Neural cell (in vitro differentiated cells): ENCODE data around the gene SLC6A17. TPM values are rescaled to one million over a fixed set of nuclear protein-coding genes. Genes with fewer than 3 reads are reported as not detected.

Experiments
- H2AFZ ChIP-seq: fragments of 200-600, 300-800 bp; sonication (generic), shearing (Covaris generic); 2 replicates; pipeline ENCODE4 v1.6.0; 2014; ENCODE audit warnings: low read depth, mild to moderate bottlenecking, antibody characterized with exemption, low read length, moderate library complexity
- H3F3A ChIP-seq: fragments of 200-600 bp; shearing (Covaris generic); 2 replicates; pipeline ENCODE4 v1.6.1; 2016; ENCODE audit warnings: mild to moderate bottlenecking, moderate library complexity, mixed read lengths, antibody characterized with exemption, low read length; ENCODE audit not compliant: insufficient read depth, poor library complexity, severe bottlenecking
- H3K27ac ChIP-seq: fragments of 200-600, 300-800 bp; sonication (generic), shearing (Covaris generic); 2 replicates; pipeline ENCODE4 v1.5.1; 2014; ENCODE audit warnings: mild to moderate bottlenecking, low read length, moderate library complexity
- H3K27me3 ChIP-seq: fragments of 300-800, 200-600 bp; sonication (generic), shearing (Covaris generic); 2 replicates; pipeline ENCODE4 v1.6.0; 2014; ENCODE audit warnings: mild to moderate bottlenecking, low read depth, low read length, moderate library complexity; ENCODE audit not compliant: insufficient read depth
- H3K36me3 ChIP-seq: fragments of 300-800, 200-600 bp; sonication (generic), shearing (Covaris generic); 2 replicates; pipeline ENCODE4 v1.5.1; 2014; ENCODE audit warnings: mild to moderate bottlenecking, antibody characterized with exemption, low read length, moderate library complexity; ENCODE audit not compliant: insufficient read depth
- H3K4me2 ChIP-seq: fragments of 300-800, 200-600 bp; sonication (generic), shearing (Covaris generic); 2 replicates; pipeline ENCODE4 v1.6.0; 2014; ENCODE audit warnings: mild to moderate bottlenecking, low read length
- H3K4me3 ChIP-seq: fragments of 300-800, 200-600 bp; sonication (generic), shearing (Covaris generic); 2 replicates; pipeline ENCODE4 v1.5.1; 2014; ENCODE audit warnings: mild to moderate bottlenecking, low read length, moderate library complexity
- H3K79me2 ChIP-seq: fragments of 200-600 bp; shearing (Covaris generic); replicated peaks from 2 replicates; pipeline ENCODE4 v1.6.0; 2014; ENCODE audit warnings: mild to moderate bottlenecking, low read length, moderate library complexity; ENCODE audit not compliant: insufficient read depth
- H3K9ac ChIP-seq: fragments of 300-800, 200-600 bp; sonication (generic), shearing (Covaris generic); 2 replicates; pipeline ENCODE4 v1.6.1; 2016; ENCODE audit warnings: mild to moderate bottlenecking, low read length, mixed read lengths
- H3K9me2 ChIP-seq: fragments of 200-600 bp; shearing (Covaris generic); 2 replicates; pipeline ENCODE4 v1.6.1; 2016; ENCODE audit warnings: mild to moderate bottlenecking, low read length, mixed read lengths; ENCODE audit not compliant: insufficient read depth
- H3K9me3 ChIP-seq: fragments of 200-600, 300-800 bp; sonication (generic), shearing (Covaris generic); 2 replicates; pipeline ENCODE4 v1.6.1; 2016; ENCODE audit warnings: mild to moderate bottlenecking, mixed run types, low read length, moderate library complexity, mixed read lengths
- H4K20me1 ChIP-seq: fragments of 200-600 bp; shearing (Covaris generic); 2 replicates; pipeline ENCODE4 v1.6.1; 2016; ENCODE audit warnings: mild to moderate bottlenecking, mixed run types; ENCODE audit not compliant: insufficient read depth
- CTCF ChIP-seq: fragments of 450-650 bp; IDR thresholded peaks from 2 replicates; pipeline ENCODE4 v1.5.1; 2014; ENCODE audit warnings: antibody characterized with exemption, mild to moderate bottlenecking, moderate library complexity; ENCODE audit not compliant: poor library complexity, severe bottlenecking
- EP300 ChIP-seq: fragments of 450-650 bp; conservative IDR thresholded peaks from 2 replicates; pipeline ENCODE4 v1.6.1; 2014; ENCODE audit warnings: antibody characterized with exemption, mild to moderate bottlenecking, moderate library complexity; ENCODE audit not compliant: poor library complexity, severe bottlenecking
- EZH2 ChIP-seq: fragments of 200-600, 300-800 bp; shearing (Covaris generic), sonication (generic); IDR thresholded peaks from 2 replicates; pipeline ENCODE4 v1.6.1; 2014; ENCODE audit warnings: antibody characterized with exemption, low read length, borderline replicate concordance, mild to moderate bottlenecking; ENCODE audit not compliant: insufficient read depth, poor library complexity, severe bottlenecking
- MXI1 ChIP-seq: fragments of 450-650 bp; conservative IDR thresholded peaks from 2 replicates; pipeline ENCODE4 v1.6.1; 2014; ENCODE audit warnings: antibody characterized with exemption, mild to moderate bottlenecking; ENCODE audit not compliant: poor library complexity, severe bottlenecking
- POLR2AphosphoS5 ChIP-seq: IDR thresholded peaks from 2 replicates; pipeline ENCODE4 v1.6.1; 2012
- RAD21 ChIP-seq: fragments of 450-650 bp; conservative IDR thresholded peaks from 2 replicates; pipeline ENCODE4 v1.6.1; 2014; ENCODE audit warnings: antibody characterized with exemption, mild to moderate bottlenecking, moderate library complexity
- REST ChIP-seq: IDR thresholded peaks from 2 replicates; pipeline ENCODE4 v1.6.1; 2012; ENCODE audit warnings: borderline replicate concordance
- SMC3 ChIP-seq: fragments of 450-650 bp; conservative IDR thresholded peaks from 2 replicates; pipeline ENCODE4 v1.6.1; 2014; ENCODE audit warnings: antibody characterized with exemption, mild to moderate bottlenecking, moderate library complexity; ENCODE audit not compliant: poor library complexity
- TAF1 ChIP-seq: IDR thresholded peaks from 2 replicates; pipeline ENCODE4 v1.6.1; 2012; ENCODE audit warnings: low read depth
- polyA plus RNA-seq: library from polyadenylated mRNA; depleted of rRNA; stranded (reverse); fragments of >200 nt; gene quantifications from 2 replicates; pipeline ENCODE4 v1.2.3, GENCODE V29; 2014

The SLC6A17 gene
- polyA plus RNA-seq, 1 donor from 2014 or later = 3.5 TPM

GRCh38 chr1:110205591-110206155, 55.4 kb downstream of the SLC6A17 start:
- Histone ChIP-seq H4K20me1 (no peaks in the 10 kb centered on the region), H3K9me3 (no peaks in the 10 kb centered on the region), H3F3A (peaks cover 6% of the 10 kb centered on the region), H3K27me3 (peaks cover 13% of the 10 kb centered on the region), H3K9me2 (no peaks in the 10 kb centered on the region), H3K4me2 (no peak overlapping the region), H3K4me3 (no peak overlapping the region), H2AFZ (no peak overlapping the region), H3K9ac (no peak overlapping the region), H3K79me2 (no peaks in the 10 kb centered on the region), H3K36me3 (no peaks in the 10 kb centered on the region), H3K27ac (no peak overlapping the region)
- TF ChIP-seq EP300 (no peak), SMC3 (no peak), TAF1 (no peak), EZH2 (no peak), RAD21 (no peak), REST (no peak), CTCF (no peak), POLR2AphosphoS5 (no peak), MXI1 (no peak)

- Histone ChIP-seq H2AFZ (no peak overlapping the region), H3K27ac (no peak overlapping the region), H3K27me3 (peaks cover 20% of the 10 kb centered on the region), H3K9me3 (no peaks in the 10 kb centered on the region), H3K9ac (no peak overlapping the region), H4K20me1 (no peaks in the 10 kb centered on the region), H3K4me2 (no peak overlapping the region), H3F3A (peaks cover 6% of the 10 kb centered on the region), H3K79me2 (no peaks in the 10 kb centered on the region), H3K9me2 (no peaks in the 10 kb centered on the region), H3K4me3 (no peak overlapping the region), H3K36me3 (no peaks in the 10 kb centered on the region)
- TF ChIP-seq SMC3 = no peak
- no peak for TF ChIP-seq REST
- no peak for TF ChIP-seq EZH2
- TF ChIP-seq POLR2AphosphoS5 = no peak
- no peak for TF ChIP-seq CTCF
- no peak for TF ChIP-seq EP300
- TF ChIP-seq RAD21 = no peak
- no peak for TF ChIP-seq MXI1
- TF ChIP-seq TAF1 = no peak
Observed at GRCh38 chr1:110206261-110206920, 56.1 kb downstream of the SLC6A17 start.
